Superior temporal gyrus (tissue), 1 donor: ENCODE measurements around the gene MRPL1.
"Not testable (repeated sequence)": the region's sequence is repeated elsewhere in the genome, so short reads cannot be mapped to it uniquely, and the experiment has no call there.

Source experiments
- DNase-seq: peaks from one replicate; pipeline ENCODE4 v3.0.0-alpha.2; 2016; ENCODE audit errors: extremely low spot score

The MRPL1 gene

DNA sequence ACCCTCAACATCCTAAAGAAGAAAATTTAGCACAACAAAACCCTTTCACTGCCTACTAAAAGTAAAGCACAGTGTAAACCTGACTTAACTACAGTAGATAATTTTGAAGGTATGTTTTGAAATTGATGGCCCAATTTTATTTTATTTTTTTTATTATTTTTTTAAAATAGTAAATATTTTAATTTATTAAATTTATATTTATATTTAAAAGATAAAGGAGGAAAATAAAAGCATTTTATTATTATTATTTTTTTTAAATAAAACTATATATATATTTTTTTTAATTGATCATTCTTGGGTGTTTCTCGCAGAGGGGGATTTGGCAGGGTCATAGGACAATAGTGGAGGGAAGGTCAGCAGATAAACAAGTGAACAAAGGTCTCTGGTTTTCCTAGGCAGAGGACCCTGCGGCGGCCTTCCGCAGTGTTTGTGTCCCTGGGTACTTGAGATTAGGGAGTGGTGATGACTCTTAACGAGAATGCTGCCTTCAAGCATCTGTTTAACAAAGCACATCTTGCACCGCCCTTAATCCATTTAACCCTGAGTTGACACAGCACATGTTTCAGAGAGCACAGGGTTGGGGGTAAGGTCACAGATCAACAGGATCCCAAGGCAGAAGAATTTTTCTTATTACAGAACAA is 120.4 kb downstream of the MRPL1 start:
- DNase-seq: not testable (repeated sequence)

DNA sequence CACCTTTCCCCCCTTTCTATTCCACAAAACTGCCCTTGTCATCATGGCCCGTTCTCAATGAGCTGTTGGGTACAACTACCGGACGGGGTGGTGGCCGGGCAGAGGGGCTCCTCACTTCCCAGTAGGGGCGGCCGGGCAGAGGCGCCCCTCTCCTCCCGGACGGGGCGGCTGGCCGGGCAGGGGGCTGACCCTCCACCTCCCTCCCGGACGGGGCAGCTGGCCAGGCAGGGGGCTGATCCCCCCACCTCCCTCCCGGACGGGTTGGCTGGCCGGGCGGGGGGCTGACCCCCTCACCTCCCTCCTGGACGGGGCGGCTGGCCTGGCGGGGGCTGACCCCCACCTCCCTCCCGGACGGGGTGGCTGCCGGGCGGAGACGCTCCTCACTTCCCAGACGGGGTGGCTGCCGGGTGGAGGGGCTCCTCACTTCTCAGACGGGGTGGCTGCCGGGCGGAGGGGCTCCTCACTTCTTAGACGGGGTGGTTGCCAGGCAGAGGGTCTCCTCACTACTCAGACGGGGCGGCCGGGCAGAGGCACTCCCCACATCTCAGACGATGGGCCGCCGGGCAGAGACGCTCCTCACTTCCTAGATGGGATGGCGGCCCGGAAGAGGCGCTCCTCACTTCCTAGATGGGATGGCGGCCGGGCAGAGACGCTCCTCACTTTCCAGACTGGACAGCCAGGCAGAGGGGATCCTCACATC is 121.1 kb downstream of the MRPL1 start:
- DNase-seq: not testable (repeated sequence)

DNA sequence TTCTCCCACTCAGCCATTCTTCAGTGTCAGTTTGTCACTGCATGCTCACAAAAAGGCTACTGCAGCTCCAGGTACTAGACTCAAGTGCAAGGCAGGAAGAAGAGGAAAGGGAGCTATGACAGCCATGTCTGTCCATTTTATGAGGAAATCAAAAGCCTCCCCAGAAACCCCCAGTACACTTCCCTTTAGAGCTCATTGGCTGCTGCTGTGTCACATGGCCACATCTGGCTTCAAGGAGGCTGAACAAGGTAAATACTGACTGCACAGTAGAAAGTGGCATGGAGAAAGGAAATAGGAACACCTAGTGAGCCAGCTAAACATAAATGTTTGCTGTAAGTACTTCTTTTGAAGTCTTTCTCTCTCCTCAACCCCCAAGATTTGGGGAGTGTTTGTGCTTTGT is 127.3 kb downstream of the MRPL1 start:
- no peak for DNase-seq

DNA sequence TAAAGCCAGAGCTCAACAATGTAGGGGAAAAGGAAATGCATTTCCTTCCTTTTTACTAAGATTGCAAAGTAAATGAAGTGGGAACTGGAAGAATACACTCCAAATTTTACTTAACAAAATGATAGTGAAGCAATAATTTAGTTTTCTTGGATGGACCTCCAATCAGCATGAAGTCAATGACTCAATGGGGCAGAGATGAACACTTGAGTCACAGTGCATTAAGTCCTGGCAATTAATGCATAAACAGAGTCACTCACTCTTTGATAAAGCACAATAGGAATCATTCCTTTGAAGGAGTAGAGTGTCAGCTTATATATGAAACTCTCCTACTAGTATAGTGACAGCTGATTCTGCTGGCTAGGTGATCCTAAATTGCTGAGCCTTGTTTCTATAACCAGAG is 127.8 kb downstream of the MRPL1 start:
- DNase-seq: no peak

DNA sequence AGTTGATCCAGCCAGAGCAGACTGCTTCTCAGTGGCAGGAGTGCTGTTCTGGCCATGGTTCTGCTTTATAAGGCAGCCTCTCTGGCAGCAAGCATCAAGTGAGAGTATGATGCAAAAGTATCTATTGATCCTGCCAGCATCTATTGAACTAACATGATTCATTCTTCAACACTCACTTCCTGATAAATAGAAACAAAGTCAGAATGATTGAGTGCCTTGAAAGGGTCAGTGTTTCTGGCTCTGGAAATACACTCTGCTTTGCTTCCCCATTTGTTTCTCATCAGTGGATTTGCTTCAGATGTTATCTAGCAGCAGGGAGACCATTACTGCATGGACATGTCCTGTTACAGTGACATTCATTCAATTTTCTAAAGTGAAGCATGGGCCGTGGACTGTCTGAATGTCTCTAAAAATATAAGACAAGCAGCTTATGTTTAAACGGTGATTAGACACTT is 128.3 kb downstream of the MRPL1 start:
- DNase-seq: no peak

DNA sequence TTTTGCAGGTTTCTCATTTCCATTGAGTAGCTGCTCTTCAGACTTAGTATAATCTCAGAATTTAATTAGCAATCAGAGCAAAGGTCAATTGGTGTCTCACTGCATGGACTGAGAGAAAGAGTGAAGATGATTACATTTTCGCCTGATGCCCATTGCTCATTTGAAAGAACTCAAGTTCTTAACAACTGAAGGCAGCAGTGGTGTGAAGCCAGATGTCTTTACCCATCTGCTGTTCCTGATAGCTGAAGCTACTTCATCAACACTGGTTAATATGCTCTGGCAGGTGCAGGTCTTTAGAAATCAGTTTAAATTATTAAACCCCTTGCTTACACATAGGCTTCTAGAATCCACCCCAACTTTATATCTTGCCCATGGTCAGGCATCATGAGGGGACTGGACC is 130.0 kb downstream of the MRPL1 start:
- no peak for DNase-seq

DNA sequence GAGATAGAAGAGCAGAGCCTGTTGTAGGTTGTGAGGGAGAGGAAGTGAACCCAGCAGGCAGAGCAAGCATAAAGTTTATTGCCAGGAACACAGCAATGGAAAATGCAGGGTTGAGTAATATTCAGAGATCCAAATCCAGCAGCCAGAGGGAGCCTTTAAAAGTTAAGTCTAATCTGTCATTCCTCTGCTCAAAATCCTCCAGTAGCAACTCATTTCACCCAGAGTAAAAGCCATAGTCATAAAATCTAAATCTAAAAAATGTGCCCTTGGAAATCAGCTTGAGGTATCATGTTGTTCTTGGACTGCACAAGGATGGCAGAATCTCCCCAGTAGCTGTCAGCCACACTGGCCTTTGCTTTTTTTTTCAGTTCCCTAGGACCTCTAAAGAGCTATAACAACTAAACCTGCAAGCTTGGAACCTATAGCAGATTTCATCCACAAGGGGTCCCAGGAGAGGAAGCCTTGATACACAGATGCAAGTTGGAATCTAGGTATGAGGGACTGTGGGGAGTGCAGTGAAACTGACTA is 131.6 kb downstream of the MRPL1 start:
- DNase-seq: peak; percentile 37

DNA sequence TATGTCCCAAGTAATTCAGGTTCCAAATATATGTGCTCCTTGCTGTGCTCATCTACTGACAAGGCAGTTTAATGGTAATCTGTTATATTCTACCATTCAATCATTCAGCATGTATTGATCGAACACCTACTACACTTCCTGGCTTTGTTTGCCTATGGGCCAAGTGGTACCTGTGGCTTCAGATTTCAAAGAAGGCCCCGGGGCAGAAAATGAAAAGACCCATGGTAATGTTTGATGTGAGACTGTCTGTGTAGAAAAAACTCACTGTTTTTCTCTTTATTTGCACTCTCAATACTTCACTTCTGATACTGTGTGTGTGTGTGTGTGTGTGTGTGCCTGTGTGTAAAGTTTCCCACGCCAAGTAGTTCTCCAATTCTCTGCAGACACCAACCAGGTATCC is 133.4 kb downstream of the MRPL1 start:
- no peak for DNase-seq

DNA sequence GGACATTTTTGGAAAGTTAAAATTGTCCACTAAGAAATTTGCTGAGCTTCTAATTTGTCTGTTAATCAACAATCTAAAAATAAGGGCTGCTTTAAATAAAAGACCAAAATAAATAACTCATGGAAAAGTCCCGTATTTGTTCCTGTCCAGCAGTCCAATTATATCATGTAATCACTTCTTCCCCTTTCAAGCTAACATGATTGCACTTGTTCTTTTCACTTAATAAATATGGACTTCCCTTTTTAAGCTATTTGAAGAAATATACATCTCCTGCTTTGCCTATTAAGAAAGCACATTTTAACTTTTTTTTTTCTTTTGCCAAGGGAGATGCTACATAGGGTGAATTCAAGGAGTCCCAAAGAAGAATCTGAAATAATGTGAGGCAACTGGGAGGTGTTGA is 138.9 kb downstream of the MRPL1 start:
- DNase-seq: no peak

DNA sequence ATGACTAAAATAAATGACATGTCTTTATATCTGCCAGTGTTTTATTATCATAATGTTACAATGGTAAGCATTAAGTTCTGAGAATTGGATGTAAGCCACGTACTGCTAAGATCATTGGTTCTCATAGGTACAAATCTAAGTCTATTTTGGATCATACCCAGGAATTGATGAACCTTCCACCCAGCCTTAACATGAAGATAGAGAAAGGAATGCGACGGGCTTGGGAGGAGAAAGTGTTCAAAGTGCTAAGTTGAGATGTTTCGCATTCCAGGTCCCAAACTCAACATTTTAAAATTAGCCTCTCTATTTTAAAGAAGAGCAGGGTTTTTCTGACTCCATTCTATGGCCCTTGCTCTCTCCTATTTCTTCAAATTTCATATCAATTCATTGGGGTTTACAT is 139.6 kb downstream of the MRPL1 start:
- DNase-seq: no peak
